Pancreas (tissue), 10 donors: ENCODE data around the gene THSD4. TPM values are rescaled to one million over a fixed set of nuclear protein-coding genes. Genes with fewer than 3 reads are reported as not detected.

Experiments
- ATAC-seq, 4 donors: fragments of 200-7000 bp; cut with Tn5 transposase; one replicate each; pipeline versions ENCODE4 v1.8.0 to v1.9.1; 2020; ENCODE audit warnings: mild to moderate bottlenecking in 4 of 4, moderate library complexity in 4 of 4
- DNase-seq, 6 donors: peaks; one replicate each; pipeline ENCODE4 v3.0.0-alpha.2; 2020
- FAIRE-seq: peaks from 2 replicates; lab custom pipeline; 2012; peaks lifted over from hg19 to GRCh38; lab: Jason Lieb, UNC
- H3K27ac ChIP-seq, 4 donors: fragments of 200-600 bp; sonication (generic); 1 replicate in 3 of 4; 2 replicates in 1 of 4; pipeline versions ENCODE4 v1.5.0 to v1.8.0; 2020
- H3K27me3 ChIP-seq, 4 donors: fragments of 200-600 bp; one replicate each; pipeline ENCODE4 v1.8.0; 2021
- H3K36me3 ChIP-seq, 3 donors: fragments of 200-600 bp; sonication (generic) in 1 of 3; one replicate each; pipeline versions ENCODE4 v1.5.0 to v1.8.0; 2020 to 2021
- H3K4me1 ChIP-seq, 3 donors: fragments of 200-600 bp; one replicate each; pipeline ENCODE4 v1.8.0; 2021
- H3K4me3 ChIP-seq, 4 donors: fragments of 200-600 bp; sonication (generic) in 2 of 4; one replicate each; pipeline versions ENCODE4 v1.5.0 to v1.8.0; 2020 to 2021
- H3K9me3 ChIP-seq, 4 donors: fragments of 200-600 bp; one replicate each; pipeline ENCODE4 v1.8.0; 2021
- CTCF ChIP-seq, 4 donors: fragments of 200-600 bp; sonication (generic) in 3 of 4; IDR thresholded peaks; one replicate each; pipeline versions ENCODE4 v1.5.0 to v1.8.0; 2021; ENCODE audit warnings: antibody characterized with exemption in 4 of 4
- WGBS, 2 donors: extraction: QIAGEN DNeasy Blood & Tissue Kit; methylation state at CpG; one replicate each; pipeline ENCODE4 v1.1.7; 2013; 5-methylcytosine and 5-hydroxymethylcytosine counted together
- intact Hi-C, 3 donors: fragments of 100-400 bp; cut with DNase I; formaldehyde crosslinking; loops; one replicate each; pipeline versions ENCODE4 v1.11.1 to v1.14.2; 2022
- polyA plus RNA-seq, 2 donors: library from polyadenylated mRNA; stranded (reverse); fragments of 200-250 nt; gene quantifications; one replicate each; pipeline ENCODE4 v1.2.3, GENCODE V29; 2013
- total RNA-seq, 6 donors: library from RNA; stranded (reverse); fragmentation: NEBNext Ultra II Directional in 4 of 6; extraction: Animal tissue kit (Norgen Biotek cat#: 25700) in 4 of 6; gene quantifications; one replicate each; pipeline versions ENCODE4 v1.2.1 to v1.2.4, GENCODE V29; 2021 to 2023
- donor health status: healthy with polysubstance abuse.
- donor health status: DM: no; HTN: no; CAD: no; lungs with moderate emphysema.
- donor health status: DM: no; HTN: no; CAD: no.
- donor health status: control.
- donor health status: control.
- donor health status: Bipolar disorder and iron deficiency.
- donor health status: DM: yes; HTN: yes; CAD: no.
- donor health status: DM: no; HTN: no; CAD: no.
- donor health status: DM: no; HTN: no; CAD: no.
- donor health status: DM: yes; HTN: yes; CAD: no.

Gene THSD4
- total and polyA plus RNA-seq, 8 donors: 6.0 to 17.8 (median 13.3) TPM

- Histone ChIP-seq H3K27ac (no peak overlapping the region), H3K9me3 (no peaks in the 10 kb centered on the region), H3K4me3 (no peak overlapping the region), H3K4me1 (no peaks in the 10 kb centered on the region), H3K36me3 (no peaks in the 10 kb centered on the region), H3K27me3 (no peaks in the 10 kb centered on the region)
- DNase-seq (no peak), ATAC-seq (no peak), FAIRE-seq (no peak)
- intact Hi-C loops: no loop called here
- WGBS, 2 donors: 90 to 92% methylated on average over 13 of the region's 13 CpGs
- no peak for TF ChIP-seq CTCF (IDR thresholded peaks at IDR 0.05)
These were observed 702.1 kb downstream of the THSD4 start for GRCh38 chr15:71817351-71817750.

DNA sequence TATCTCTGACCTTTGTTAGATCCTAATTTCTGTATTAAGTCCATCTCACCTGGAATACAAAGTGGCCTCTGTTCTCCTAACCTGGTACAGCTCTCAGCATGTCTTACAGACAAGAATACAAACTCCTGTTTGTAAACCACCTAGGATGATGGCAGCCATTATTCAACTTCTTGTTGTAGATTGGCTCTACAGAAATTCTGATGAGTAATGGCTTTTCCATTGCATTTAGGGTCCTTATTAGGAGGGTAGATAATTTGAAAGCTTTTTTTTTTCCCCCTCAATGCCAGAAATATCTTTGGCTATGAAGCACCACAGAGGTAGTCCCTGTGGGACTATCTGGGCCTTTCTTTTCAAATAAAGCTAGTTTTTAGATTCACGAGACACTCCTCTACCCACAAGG lies 704.9 kb downstream of the THSD4 start:
- H3K4me1 ChIP-seq: no peaks in the 10 kb centered on the region
- H3K4me3 ChIP-seq: no peak overlapping the region
- H3K36me3 ChIP-seq: no peaks in the 10 kb centered on the region
- no peak for TF ChIP-seq CTCF (IDR thresholded peaks at IDR 0.05)
- intact Hi-C loops: no loop called here
- DNase-seq: no peak
- WGBS, 2 donors: 94 to 96% methylated on average over 1 of the region's 1 CpG
- H3K27me3 ChIP-seq: no peaks in the 10 kb centered on the region
- no peak for ATAC-seq
- no peaks in the 10 kb centered on the region for H3K9me3 ChIP-seq
- H3K27ac ChIP-seq: no peak overlapping the region
- FAIRE-seq: no peak

DNA sequence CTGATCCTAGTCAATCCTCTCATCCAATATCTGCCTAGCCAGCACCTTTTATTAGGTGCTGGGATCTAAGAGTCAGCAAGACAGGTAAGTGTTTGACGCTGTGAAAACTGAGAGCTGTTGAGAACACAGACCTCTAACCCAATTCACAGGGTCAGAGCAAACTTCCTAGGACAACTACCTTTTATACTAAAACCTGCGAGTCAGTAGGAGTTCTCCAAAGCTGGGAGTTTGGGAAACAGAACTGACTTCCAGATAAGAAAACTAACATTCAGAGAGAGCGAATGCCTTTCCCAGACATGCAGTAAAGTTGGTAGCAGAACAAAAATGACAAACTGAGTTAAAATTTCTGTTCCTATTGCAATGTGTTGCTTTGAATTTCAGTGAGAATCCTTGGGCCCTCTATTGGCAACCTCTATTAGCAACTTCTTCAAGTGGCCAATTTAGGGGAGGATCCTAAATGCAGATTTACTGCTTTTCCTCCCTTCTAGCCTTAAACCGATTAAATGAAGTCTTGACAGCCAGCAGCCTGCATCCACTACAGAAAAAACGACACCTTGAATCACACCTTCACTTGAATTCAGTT lies 706.4 kb downstream of the THSD4 start:
- intact Hi-C loops: no loop called here
- Histone ChIP-seq H3K27ac (no peak overlapping the region), H3K27me3 (no peaks in the 10 kb centered on the region), H3K9me3 (no peaks in the 10 kb centered on the region), H3K36me3 (no peaks in the 10 kb centered on the region), H3K4me3 (no peak overlapping the region), H3K4me1 (no peaks in the 10 kb centered on the region)
- DNase-seq: no peak
- no peak for FAIRE-seq
- ATAC-seq: no peak
- 80 to 92% methylated on average over 5 of the region's 5 CpGs for WGBS, 2 donors
- TF ChIP-seq CTCF (IDR thresholded peaks at IDR 0.05): no peak

DNA sequence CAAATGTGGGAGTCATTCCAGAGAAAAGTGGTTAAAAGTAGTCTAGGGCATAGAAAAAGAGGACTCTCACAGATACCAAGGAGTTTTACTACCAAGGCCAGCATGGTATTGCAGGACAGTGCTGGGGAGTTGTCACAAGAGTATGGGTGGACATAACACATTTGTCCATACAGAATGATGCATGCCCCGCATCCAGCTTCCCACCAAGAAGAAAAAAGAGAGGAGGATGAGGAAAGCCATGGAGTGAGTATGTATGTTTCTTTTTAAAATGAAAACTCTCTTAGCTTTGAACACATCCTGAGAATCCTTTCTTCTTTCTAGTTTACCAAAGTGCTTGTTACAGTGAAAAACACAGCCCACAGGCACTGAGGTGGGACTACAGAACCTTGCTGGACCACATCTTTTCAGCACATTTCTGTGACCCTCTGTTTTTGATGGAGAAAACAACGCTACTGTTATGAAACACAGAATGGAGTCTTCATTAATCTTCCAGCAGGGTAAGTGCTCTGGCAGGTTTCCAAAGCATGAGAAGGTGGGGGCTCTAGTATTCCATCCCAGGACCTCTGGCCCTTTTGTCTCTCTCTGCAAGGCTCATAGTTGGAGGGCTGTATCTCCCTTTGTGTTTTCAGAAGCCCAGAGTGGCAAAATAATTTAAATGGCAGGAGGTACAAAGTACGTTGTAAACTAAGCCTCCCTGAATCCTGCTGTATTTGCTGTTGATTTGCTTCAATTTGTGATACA lies 707.8 kb downstream of the THSD4 start:
- ATAC-seq (no peak), FAIRE-seq (no peak), DNase-seq (no peak)
- Histone ChIP-seq H3K27me3 (no peaks in the 10 kb centered on the region), H3K4me3 (no peak overlapping the region), H3K9me3 (no peaks in the 10 kb centered on the region), H3K36me3 (peaks cover 0 to 4% (median 0%) of the 10 kb centered on the region in 3 donors), H3K4me1 (no peaks in the 10 kb centered on the region), H3K27ac (no peak overlapping the region)
- TF ChIP-seq CTCF (IDR thresholded peaks at IDR 0.05): no peak
- 92 to 95% methylated on average over 3 of the region's 3 CpGs for WGBS, 2 donors
- intact Hi-C loops: no loop called here

- intact Hi-C loops: no loop called here
- 79 to 86% methylated on average over 3 of the region's 3 CpGs for WGBS, 2 donors
- Histone ChIP-seq H3K9me3 (no peaks in the 10 kb centered on the region), H3K4me1 (no peaks in the 10 kb centered on the region), H3K27me3 (no peaks in the 10 kb centered on the region), H3K36me3 (peaks cover 0 to 4% (median 0%) of the 10 kb centered on the region in 3 donors), H3K27ac (no peak overlapping the region), H3K4me3 (no peak overlapping the region)
- no peak for TF ChIP-seq CTCF (IDR thresholded peaks at IDR 0.05)
- ATAC-seq: no peak
- FAIRE-seq: no peak
- no peak for DNase-seq
These were observed 708.5 kb downstream of the THSD4 start for GRCh38 chr15:71823801-71824200.
